Measurements from ENCODE around the gene CDK4.

GRCh38 chr12:57782243-57782607, 30.1 kb upstream of the CDK4 start:
- TF ChIP-seq CTCF (IDR thresholded peaks at IDR 0.05) = no peak
- no peak for TF ChIP-seq POLR2A (IDR thresholded peaks at IDR 0.05)

All from Peyer's patch (tissue), 4 donors.